HG03575 (cell line): ENCODE results near the gene ZNF519.

Experiments
- ATAC-seq: cut with Tn5 transposase; IDR thresholded peaks from one replicate; pipeline ENCODE4 v1.9.1; 2021; ENCODE audit not compliant: unreplicated experiment, insufficient number of reproducible peaks, low FRiP score; ENCODE audit errors: extremely low read depth

Gene ZNF519

DNA sequence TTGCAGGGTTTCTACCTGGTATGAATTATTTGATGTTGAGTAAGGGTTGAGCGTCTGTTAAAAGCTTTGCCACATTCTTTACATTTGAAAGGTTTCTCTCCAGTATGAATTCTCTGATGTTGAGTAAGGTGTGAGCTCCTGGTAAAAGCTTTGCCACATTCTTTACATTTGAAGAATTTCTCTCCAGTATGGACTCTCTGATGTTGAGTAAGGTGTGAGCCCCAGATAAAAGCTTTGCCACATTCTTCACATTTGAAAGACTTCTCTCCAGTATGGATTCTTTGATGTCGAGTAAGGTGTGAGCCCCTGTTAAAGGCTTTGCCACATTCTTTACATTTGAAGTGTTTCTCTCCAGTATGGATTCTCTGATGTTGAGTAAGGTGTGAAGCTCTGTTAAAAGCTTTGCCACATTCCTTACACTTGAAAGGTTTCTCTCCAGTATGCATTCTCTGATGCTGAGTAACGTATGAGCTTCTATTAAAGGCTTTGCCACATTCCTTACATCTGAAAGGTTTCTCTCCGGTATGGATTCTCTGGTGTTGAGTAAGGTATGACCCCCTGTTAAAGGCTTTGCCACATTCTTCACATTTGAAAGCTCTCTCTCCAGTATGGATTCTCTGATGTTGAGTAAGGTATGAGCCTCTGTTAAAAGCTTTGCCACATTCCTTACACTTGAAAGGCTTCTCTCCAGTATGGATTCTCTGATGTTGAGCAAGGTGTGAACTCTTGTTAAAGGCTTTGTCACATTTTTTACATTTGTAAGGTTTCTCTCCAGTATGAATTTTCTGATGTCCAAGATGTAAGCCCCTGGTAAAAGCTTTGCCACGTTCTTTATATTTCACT is 27.1 kb downstream of the ZNF519 start:
- no peak for ATAC-seq

DNA sequence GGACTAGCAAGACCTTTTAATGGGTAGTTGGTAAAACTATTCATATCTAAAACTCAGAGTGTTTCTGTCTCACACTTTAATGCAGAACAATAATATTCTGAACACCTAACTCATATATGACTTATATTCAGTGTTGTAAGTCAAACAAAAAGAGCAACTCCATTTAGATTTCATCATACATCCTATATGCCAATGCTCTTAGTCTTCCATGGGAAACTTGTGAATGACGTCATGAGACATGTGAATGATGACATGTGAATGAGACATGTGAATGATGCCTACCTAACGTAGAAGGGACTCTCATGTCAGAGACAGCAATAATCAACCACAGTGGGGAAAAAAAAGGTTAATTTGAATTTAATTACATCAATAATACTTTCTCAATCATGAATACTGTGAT is 28.0 kb downstream of the ZNF519 start:
- no peak for ATAC-seq

DNA sequence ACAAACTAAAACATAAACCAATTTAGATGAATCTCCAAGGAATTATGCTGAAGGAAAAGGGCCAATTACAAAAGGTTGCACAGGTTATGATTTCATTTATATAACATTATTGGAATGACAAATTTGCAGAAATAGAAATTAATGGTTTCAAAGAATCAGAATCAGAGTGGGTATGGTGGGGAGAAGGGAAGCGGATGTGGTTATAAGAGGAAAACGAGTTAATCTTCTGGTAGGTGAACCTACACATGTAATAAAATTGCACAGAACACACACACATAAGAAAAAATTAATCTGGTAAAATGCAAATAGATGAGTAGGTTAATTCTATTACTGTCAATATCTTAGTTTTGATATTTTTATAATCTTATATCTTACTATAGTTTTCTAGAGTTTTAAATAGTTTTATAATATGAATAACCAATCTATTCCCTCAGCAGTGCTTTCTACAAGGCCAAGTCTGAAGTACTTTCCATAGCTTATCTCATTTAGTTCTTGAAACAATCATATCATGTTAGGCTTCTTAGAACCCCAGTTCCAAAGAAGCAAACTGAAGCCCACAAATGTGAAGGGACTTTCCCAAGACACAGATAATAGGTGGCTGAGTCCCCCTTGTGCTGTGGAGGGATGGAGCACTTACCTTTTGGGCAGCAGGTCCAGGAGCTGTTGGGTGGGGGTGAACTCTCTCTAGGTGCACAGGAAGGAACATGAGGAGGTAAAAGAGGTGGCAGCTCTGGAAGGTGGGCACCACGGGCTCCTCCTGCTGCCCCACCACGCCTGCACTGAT is 31.5 kb downstream of the ZNF519 start:
- no peak for ATAC-seq

DNA sequence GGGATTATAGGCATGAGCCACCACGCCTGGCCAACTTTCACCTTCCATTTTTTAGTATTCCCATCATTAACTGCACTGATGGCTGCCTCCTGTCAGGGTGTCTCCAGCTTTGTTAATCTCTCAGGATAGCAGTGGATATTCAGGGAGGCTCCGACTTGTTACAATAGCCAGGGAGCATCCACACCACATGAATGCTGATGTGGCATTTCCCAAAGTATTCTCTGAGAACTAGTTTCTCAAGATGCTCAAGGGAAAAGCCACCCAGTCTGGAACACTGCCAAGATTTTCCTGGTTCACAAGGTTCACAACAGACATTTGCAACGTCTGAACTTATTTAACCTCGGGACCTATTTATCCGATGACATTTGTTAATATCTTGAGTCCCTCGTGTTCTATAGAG is 33.8 kb downstream of the ZNF519 start:
- no peak for ATAC-seq

DNA sequence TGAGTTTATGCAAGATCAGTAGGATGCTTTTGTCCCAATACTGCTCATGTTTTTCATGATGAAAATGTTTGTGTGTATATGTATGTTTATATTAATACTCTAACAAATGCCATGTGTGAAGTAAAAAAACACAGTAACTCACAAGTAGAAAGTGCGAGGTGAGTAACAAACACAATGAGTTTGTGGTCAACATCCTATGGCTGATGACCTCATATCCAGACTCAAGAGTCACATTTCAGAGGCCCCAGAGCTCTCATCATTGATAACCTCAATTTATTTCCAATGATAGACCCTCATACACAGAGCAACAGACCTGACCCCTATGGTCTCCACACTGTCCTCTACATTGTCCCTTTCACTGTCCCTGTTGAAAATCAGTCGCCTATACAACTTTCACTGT is 34.5 kb downstream of the ZNF519 start:
- ATAC-seq = no peak

DNA sequence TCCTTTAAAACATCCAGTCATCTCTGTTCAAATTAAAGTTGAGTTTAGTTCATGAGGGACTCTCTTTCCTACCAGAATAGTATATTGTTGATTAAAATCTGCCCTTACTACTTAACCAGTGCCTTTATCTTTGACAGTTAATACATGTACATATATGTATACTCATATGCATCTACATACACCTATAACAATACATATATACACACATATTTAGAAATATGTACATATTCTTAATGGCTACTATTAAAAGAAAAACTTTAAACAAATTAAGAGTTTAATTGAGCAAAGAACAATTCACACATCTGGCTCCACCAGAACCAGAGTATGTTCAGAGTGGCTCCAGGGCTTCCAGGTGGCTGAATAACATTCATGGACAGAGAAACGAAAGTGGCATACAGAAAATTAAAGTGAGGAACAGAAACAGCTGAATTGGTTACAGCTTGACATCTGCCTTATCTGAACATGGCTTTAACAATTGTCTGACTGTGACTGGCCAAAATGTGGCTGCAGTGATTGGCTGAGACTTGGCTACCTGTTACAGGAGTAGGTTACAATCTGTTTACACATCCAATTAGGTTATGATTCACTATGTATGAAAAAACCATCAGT is 38.8 kb downstream of the ZNF519 start:
- ATAC-seq = no peak

DNA sequence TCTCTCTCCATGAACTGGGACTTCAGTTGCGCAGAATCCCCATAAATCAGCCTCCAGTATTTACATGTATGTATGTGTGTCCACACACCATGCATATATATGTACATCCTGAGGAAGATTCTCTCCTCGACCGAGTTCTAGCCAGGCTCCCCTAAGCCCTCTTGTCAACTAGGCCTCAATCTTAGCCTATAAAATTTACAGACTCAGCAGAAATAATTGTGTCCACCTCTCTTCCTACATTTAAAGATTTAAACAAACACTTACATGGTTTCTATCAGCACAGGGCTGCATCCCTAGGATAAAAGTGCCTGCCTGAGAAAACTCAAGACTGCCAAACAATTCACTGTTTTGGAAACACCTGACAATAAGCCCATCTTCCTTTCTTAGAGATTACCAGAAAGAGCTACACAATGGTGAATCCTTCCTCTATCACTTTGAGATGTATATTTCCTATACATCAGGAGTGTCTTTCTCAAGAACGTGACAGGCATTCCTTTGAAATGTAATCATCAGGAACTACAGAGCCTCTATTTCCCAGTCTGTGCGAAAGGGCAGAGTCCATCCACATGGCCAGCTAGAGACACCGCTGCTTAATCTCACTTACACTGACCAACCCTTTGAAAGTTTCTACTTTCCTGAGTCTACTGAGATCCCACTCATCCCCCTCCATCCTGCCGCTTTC is 39.5 kb downstream of the ZNF519 start:
- ATAC-seq = no peak

DNA sequence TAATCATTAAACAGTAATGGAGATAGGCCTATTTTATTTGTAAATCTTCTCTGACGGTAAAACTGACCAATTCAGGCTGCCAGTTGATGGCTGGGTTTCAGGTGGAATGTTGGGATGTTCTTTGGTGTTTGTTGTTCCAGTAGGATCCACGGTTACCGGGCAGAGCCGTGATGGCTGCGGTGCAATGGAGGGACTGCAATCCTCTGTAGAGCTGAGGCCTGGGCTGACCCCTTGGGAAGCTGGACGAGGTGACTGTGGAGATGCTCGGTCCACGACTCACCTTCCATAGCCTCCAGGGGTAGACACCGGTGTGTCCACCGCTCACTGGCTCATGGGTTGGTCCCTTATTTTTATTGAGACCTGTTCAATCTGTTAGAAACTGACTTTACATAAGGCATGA is 42.5 kb downstream of the ZNF519 start:
- no peak for ATAC-seq

DNA sequence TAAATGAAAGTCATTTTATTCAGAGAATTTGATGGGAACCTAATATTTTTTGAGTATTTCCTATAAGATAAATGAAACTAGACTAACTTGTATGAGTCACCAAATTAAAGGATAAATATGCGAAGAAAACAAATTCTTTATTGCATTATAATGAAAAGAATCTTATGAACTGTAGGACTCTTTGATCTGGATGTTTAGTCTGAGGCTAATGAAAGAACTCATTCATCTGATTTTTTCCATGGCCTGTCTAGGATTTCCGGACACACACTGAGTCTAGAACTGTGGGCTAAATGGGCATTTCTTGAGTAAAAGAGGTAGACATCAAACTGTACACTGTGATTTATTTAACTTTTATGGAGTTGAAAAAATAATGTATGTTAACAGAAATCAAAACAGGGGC is 43.0 kb downstream of the ZNF519 start:
- ATAC-seq = no peak

DNA sequence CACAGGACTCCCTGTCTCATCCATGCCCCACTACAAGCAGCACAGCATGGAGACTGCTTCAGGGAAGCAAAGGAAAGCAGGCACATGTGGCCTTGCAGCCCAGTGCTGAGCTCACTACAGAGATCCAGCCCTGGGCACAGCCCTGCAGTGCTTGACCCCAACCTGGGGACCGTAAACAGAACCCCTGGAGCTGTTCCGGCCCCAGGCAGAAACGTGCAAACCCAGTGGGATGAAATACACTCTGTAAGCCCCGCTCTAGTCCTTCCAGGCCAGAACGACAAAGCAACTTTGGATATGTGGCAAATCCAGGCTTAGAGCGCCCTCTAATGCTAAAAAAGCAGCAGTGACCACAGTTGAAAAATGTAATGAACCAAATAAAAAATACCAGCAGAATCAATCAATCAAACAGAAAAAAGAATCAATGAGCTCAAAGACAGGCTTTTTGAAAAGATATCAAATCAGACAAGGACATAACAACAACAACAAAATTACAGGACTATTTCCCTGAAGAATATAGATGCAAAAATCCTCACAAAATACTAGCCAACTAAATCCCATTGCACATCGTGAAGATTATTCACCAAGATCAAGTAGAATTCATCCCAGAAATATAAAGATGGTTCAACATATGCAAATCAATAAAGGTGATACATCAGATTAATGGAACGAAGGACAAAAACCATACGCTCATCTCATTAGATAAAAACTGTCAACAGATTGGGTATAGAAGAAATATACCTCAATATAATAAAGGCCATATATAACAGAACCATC is 45.6 kb downstream of the ZNF519 start:
- ATAC-seq = no peak

DNA sequence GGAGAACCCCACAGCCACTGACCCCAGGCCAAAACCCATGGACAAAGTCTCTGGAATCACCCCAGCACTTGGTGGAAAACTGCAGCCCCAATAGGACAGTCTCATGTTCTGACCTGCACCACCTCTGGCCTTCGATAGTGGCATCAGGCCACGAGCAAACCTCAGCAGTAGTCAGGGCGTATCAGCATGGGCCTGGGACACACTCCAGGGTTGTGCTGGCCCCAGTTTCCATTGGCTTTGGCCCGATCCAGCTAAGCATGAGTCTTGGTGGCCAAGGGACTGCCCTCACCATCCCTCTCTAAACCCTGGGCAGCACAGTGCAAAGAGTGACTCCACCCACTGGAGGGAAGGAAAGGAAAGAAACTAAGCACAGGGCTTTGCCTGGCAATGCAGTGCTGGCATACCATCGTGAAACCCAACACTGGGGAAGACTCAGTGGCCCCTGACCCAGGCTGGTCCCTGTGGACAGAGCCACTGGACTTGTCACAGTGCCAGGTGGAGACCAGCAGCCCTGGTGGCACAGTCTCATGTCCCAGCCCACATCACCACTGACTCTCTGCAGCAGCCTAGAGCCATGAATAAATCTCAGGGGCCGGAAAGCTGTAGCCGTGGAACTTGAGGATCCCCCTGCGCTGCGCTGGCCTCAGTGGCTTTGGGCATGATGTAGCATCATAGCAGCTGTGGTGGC is 46.3 kb downstream of the ZNF519 start:
- no peak for ATAC-seq

DNA sequence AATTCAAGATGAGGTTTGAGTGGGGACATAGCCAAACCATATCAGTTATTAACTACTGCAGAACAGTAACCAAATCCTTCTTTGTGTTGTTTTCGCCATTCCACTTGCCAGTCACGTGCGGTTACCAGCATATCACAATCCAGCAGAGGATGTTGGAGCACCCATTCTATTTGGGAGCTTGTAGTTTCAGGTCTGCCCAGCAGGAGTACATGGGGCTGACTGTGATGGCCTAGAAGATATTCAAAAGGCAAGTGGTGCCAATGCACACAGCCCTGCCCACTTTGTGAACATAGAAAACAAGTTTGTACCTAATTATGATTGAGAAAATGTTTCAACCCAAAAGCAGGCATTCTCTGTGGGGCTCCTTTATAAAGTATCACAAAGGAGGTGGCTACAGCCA is 57.0 kb downstream of the ZNF519 start:
- ATAC-seq = no peak

DNA sequence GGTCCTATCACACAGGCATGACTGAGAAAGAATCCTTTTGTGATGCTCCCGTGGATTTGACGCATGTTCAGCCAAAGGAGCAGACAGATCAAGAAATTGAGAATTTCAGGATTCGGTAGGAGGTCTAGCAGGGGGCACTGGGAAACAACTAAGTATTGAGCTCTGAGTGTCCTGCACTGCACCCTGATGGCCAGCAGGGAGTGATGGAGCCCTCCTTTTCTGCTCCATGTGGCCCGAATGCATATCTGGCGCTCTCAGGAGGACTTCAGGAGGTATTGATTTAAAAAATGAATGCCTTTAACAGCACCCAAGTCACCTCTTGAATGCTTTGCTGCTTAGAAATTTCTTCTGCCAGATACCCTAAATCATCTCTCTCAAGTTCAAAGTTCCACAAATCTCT is 58.0 kb downstream of the ZNF519 start:
- ATAC-seq = no peak

DNA sequence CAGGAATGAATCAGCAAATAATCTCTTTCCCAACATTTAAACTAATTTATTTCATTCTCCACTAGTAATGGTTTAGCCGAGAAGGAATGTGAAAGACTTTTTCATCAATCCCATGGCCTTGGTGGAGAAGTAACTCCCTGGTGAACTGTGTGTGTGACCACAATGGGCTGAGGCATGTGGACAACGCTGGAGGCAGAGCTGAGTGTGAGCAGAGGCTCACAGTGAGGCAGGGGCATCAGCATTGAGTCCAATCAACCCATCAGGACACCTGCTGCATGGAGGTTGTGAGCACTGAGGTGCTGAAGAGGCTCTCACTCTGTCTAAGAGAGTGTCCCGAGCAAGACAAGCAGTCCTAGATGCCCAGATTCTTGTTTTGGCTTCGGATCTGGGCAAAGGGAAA is 78.6 kb downstream of the ZNF519 start:
- no peak for ATAC-seq
